Subcutaneous adipose tissue (tissue), 4 donors: ENCODE measurements around the gene SIVA1. TPM values are rescaled to one million over a fixed set of nuclear protein-coding genes. Genes with fewer than 3 reads are reported as not detected.

Source experiments
- total RNA-seq, 4 donors: library from RNA; depleted of rRNA; stranded (reverse); fragments of >200 nt; gene quantifications; one replicate each; pipeline ENCODE4 v1.1.0, GENCODE V29; 2016
- TF ChIP-seq, protein P1 (sequence below): fragments of 450-650 bp; IDR thresholded peaks from one replicate; pipeline ENCODE4 v1.5.1; 2016; ENCODE audit warnings: low read depth, mild to moderate bottlenecking, control low read depth, antibody characterized with exemption, moderate library complexity

The SIVA1 gene
- total RNA-seq, 4 donors from 2014 or later = 65.4 to 232 (median 169) TPM

DNA sequence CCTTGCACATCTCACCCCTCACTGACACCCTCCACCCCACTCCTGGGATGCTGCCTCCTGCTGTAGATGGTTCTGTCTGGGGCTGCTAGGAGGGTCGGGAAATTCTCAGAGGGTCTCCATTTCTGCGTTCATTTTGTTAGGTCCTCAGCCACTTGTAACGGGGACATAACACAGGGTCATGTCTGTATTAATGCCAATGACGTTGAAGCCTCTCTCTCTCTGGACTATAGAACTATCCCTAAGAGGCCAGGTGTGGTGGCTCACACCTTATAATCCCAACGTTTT lies 14.6 kb downstream of the SIVA1 start:
- TF ChIP-seq, protein P1, sequence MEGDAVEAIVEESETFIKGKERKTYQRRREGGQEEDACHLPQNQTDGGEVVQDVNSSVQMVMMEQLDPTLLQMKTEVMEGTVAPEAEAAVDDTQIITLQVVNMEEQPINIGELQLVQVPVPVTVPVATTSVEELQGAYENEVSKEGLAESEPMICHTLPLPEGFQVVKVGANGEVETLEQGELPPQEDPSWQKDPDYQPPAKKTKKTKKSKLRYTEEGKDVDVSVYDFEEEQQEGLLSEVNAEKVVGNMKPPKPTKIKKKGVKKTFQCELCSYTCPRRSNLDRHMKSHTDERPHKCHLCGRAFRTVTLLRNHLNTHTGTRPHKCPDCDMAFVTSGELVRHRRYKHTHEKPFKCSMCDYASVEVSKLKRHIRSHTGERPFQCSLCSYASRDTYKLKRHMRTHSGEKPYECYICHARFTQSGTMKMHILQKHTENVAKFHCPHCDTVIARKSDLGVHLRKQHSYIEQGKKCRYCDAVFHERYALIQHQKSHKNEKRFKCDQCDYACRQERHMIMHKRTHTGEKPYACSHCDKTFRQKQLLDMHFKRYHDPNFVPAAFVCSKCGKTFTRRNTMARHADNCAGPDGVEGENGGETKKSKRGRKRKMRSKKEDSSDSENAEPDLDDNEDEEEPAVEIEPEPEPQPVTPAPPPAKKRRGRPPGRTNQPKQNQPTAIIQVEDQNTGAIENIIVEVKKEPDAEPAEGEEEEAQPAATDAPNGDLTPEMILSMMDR = no peak

DNA sequence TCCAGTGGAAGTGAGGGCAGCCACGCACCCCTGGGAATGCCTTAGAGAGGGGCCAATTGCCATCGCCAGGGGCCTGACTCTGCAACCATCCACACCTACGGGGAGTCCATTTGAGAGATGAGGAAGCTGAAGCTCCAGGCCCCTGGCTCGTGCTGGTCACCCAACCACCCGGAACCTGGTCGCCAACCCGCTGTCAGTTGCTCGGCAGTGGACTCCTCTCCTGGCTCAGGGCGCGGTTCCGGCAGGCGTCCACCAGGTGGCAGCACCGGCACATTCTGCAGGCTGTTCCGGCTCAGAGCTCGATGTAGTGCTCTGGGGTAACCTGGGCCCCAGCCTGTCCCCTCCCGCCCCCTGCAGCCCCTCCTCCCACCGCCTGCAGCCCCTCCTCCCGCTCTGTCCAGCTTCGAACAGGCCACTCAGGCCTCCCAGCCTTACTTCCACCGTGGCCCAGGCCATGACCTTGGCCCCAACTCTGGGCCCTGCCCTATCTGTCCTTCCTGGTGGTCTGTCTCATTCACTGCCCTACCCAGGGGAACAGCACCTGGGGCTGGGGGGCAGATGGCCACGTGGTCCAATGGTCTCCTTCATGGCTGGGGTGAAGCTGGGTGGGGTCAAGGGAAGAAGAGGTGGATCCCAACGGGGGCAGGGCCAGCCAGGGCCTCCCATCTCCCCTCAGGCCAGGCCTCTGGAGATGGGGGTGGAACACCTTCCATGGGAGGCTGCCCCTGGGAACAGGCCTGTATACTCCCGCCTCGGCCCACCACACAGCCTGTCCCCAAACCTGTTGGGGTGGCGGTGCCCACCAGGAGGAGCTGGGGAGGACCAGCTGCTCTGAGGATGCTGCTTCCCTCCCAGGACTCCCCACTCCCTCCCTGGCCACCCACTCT lies 15.7 kb downstream of the SIVA1 start:
- TF ChIP-seq, protein P1 = no peak

DNA sequence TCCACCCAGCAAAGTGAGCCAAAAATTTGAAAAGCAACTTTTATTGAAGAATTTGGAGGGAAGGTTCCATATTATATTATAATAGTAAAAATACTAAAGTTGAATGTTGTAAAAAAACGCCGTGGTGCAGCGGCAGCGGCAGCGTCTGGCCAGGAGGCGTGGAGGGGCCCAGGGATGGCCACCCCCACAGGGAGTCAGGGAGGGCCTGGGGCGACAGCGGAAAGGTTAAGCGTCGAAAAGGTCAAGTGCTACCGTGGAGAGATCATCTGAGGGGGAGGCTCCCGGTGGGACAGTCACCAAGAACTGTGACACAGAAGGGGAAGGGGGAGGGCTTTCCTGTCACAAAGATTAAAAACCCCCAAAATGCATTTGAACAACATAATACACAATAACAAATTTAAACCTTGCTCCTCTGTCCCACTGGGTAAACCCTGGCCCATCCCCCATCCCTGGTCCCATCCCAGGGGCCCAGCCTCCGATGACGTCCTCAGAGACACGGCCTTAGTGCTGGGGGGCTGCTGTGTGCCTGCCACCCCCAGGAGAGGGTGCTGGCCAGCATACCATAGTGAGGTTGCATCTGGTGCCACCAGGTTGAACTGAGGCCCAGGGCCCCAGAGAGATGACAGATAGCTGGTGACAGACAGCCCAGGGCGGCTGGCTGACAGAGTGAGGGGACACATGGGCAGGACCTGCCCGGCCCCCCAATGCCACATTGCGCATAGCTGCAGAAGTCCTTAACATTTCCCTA lies 16.6 kb downstream of the SIVA1 start:
- TF ChIP-seq, protein P1 = no peak

GRCh38 chr14:104770072-104770579 lies 17.2 kb downstream of the SIVA1 start:
- TF ChIP-seq, protein P1 = no peak

DNA sequence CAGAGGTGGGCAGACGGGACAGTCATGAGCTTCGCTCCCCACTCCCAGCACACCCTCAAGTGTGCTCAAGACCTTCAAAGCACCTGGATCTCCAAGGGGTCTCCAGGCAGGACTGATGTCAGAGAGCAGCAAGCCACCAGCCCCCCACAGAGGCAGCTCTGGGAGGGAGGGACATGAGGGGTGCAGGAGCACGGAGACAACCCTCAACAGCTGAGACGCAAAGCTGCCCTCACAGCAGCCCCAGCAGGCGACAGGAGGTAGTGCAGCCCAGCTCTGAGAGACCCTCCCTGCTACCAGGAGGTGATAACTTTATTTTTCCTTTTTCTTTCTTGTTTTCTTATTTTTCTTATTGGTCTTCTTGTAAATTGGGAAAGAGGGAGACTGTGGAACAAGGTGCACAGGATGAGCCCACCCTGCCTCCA lies 17.9 kb downstream of the SIVA1 start:
- TF ChIP-seq, protein P1 = no peak

DNA sequence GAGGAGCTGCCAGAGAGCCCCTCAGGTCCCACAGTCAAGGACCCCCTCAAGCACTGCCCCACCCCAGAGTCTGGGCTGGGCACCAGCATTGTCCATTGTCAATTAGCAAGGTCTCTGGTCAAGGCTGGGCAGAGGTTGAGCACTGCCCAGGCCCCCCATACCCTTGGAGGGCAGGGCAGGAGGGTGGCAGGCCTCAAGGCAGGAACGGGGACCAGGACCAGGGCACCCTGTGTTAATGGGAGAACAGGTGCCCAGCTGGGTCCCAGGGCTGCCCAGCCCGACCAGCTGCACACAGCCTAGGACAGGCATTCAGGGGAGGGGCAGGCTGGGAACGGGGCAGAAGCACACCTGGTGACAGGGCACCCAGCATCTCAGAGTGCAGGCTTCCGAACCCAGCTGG lies 18.4 kb downstream of the SIVA1 start:
- TF ChIP-seq, protein P1 = no peak
